DND-41 (cell line): ENCODE measurements around the gene SUCO.

ENCODE experiments used
- ATAC-seq: fragments of 200-7000 bp; cut with Tn5 transposase; 3 replicates; pipeline ENCODE4 v1.9.1; 2021; ENCODE audit warnings: low read depth; ENCODE audit not compliant: insufficient read depth
- DNase-seq: peaks from one replicate; pipeline ENCODE4 v3.0.0-alpha.2; 2020
- H2AFZ ChIP-seq: 2 replicates; pipeline ENCODE4 v1.6.0; 2012; ENCODE audit warnings: low read depth, low read length
- H3K27ac ChIP-seq: 2 replicates; pipeline ENCODE4 v1.5.1; 2012; ENCODE audit warnings: low read length, inconsistent platforms
- H3K27me3 ChIP-seq: fragments of 200-600 bp; sonication (generic); 2 replicates; pipeline ENCODE4 v1.6.0; 2012; ENCODE audit warnings: low read length, mild to moderate bottlenecking, inconsistent platforms; ENCODE audit not compliant: insufficient read depth, poor library complexity
- H3K36me3 ChIP-seq: 2 replicates; pipeline ENCODE4 v1.5.1; 2012; ENCODE audit warnings: low read length, inconsistent platforms; ENCODE audit not compliant: insufficient read depth
- H3K4me1 ChIP-seq: 2 replicates; pipeline ENCODE4 v1.5.1; 2012; ENCODE audit warnings: mild to moderate bottlenecking, low read length; ENCODE audit not compliant: insufficient read depth
- H3K4me2 ChIP-seq: 2 replicates; pipeline ENCODE4 v1.6.0; 2012; ENCODE audit warnings: mild to moderate bottlenecking, moderate library complexity, low read length, inconsistent platforms; ENCODE audit not compliant: insufficient read depth
- H3K4me3 ChIP-seq, 2 experiments: fragments of 200-600 bp in 1 of 2; shearing (Covaris generic) in 1 of 2; 2 replicates each; pipeline ENCODE4 v1.5.1; 2012 to 2016; ENCODE audit warnings: inconsistent platforms in 2 of 2, low read length in 2 of 2, mild to moderate bottlenecking in 2 of 2, low read depth in 1 of 2, moderate library complexity in 1 of 2
- H3K79me2 ChIP-seq: 2 replicates; pipeline ENCODE4 v1.6.0; 2012; ENCODE audit warnings: low read length, inconsistent platforms; ENCODE audit not compliant: insufficient read depth
- H3K9ac ChIP-seq: 2 replicates; pipeline ENCODE4 v1.6.0; 2012; ENCODE audit warnings: low read depth, mild to moderate bottlenecking, inconsistent platforms, low read length, moderate library complexity
- H3K9me3 ChIP-seq: 2 replicates; pipeline ENCODE4 v1.5.1; 2012; ENCODE audit warnings: low read length, moderate library complexity, mild to moderate bottlenecking, inconsistent platforms; ENCODE audit not compliant: insufficient read depth, severe bottlenecking
- H4K20me1 ChIP-seq: 2 replicates; pipeline ENCODE4 v1.6.0; 2012; ENCODE audit warnings: low read length; ENCODE audit not compliant: insufficient read depth
- CTCF ChIP-seq: IDR thresholded peaks from 2 replicates; pipeline ENCODE4 v1.5.1; 2012; ENCODE audit warnings: borderline replicate concordance, low read length, moderate library complexity, mild to moderate bottlenecking; ENCODE audit not compliant: poor library complexity, severe bottlenecking; ENCODE audit errors: extremely low read depth
- EZH2 ChIP-seq: IDR thresholded peaks from 3 replicates; pipeline ENCODE4 v1.6.1; 2012; ENCODE audit warnings: borderline replicate concordance, low read depth, mild to moderate bottlenecking, moderate library complexity, low read length, inconsistent platforms; ENCODE audit not compliant: severe bottlenecking

The SUCO gene

GRCh38 chr1:172650474-172651193, 117.7 kb downstream of the SUCO start:
- no peaks in the 10 kb centered on the region for H3K36me3 ChIP-seq
- H3K9me3 ChIP-seq, result no peaks in the 10 kb centered on the region
- no peak overlapping the region for H3K4me2 ChIP-seq
- no peak overlapping the region for H3K9ac ChIP-seq
- no peak for ATAC-seq
- H3K4me3 ChIP-seq, result no peak overlapping the region
- H2AFZ ChIP-seq, result no peak overlapping the region
- no peaks in the 10 kb centered on the region for H3K79me2 ChIP-seq
- no peaks in the 10 kb centered on the region for H4K20me1 ChIP-seq
- H3K27me3 ChIP-seq, result no peaks in the 10 kb centered on the region
- DNase-seq, result no peak
- H3K27ac ChIP-seq, result no peak overlapping the region
- peaks cover 47% of the 10 kb centered on the region for H3K4me1 ChIP-seq
- TF ChIP-seq EZH2 (no peak), CTCF (no peak)

- Histone ChIP-seq H3K79me2 (no peaks in the 10 kb centered on the region), H3K36me3 (no peaks in the 10 kb centered on the region), H3K27me3 (no peaks in the 10 kb centered on the region), H3K4me3 (no peak overlapping the region), H3K27ac (no peak overlapping the region; the same call in 1 of the 2 replicates), H3K9me3 (no peaks in the 10 kb centered on the region), H2AFZ (no peak overlapping the region), H3K4me1 (peaks cover 28% of the 10 kb centered on the region), H3K4me2 (peak overlapping the region; percentile 23; the same call in 1 of the 2 replicates), H3K9ac (no peak overlapping the region), H4K20me1 (no peaks in the 10 kb centered on the region)
- peak; percentile 31 for DNase-seq
- ATAC-seq, result peak; percentile 99
- no peak for TF ChIP-seq CTCF
- TF ChIP-seq EZH2, result no peak
These were observed 120.2 kb downstream of the SUCO start for GRCh38 chr1:172653015-172653709.

- Histone ChIP-seq H3K27me3 (no peaks in the 10 kb centered on the region), H3K9ac (no peak overlapping the region), H3K36me3 (no peaks in the 10 kb centered on the region), H3K4me2 (no peak overlapping the region), H2AFZ (no peak overlapping the region), H3K4me1 (peaks cover 24% of the 10 kb centered on the region), H3K79me2 (no peaks in the 10 kb centered on the region), H4K20me1 (no peaks in the 10 kb centered on the region), H3K9me3 (no peaks in the 10 kb centered on the region), H3K4me3 (no peak overlapping the region), H3K27ac (no peak overlapping the region)
- no peak for DNase-seq
- TF ChIP-seq CTCF (no peak), EZH2 (no peak)
- no peak for ATAC-seq
These were observed 121.6 kb downstream of the SUCO start for GRCh38 chr1:172654535-172654934.
